Smooth muscle cell (in vitro differentiated cells): ENCODE results near the gene TBC1D22A. TPM values are rescaled to one million over a fixed set of nuclear protein-coding genes. Genes with fewer than 3 reads are reported as not detected.

Experiments
- DNase-seq: peaks from one replicate; lab custom pipeline; 2025; ENCODE audit not compliant: unreplicated experiment; lab: John Stamatoyannopoulos, UW
- H2AFZ ChIP-seq: fragments of 200-600 bp; sonication (generic); 2 replicates; pipeline ENCODE4 v1.6.0; 2016; ENCODE audit warnings: antibody characterized with exemption, low read depth, mild to moderate bottlenecking
- H3F3A ChIP-seq: fragments of 200-600 bp; sonication (generic); 2 replicates; pipeline ENCODE4 v1.6.0; 2017; ENCODE audit warnings: antibody characterized with exemption, low read depth
- H3K27ac ChIP-seq: fragments of 200-600 bp; sonication (generic); 2 replicates; pipeline ENCODE4 v1.5.1; 2016; ENCODE audit warnings: low read depth, mild to moderate bottlenecking
- H3K27me3 ChIP-seq: fragments of 200-600 bp; sonication (generic); 2 replicates; pipeline ENCODE4 v1.6.1; 2016; ENCODE audit warnings: low read depth, mild to moderate bottlenecking
- H3K36me3 ChIP-seq: fragments of 200-600 bp; sonication (generic); 2 replicates; pipeline ENCODE4 v1.5.1; 2016; ENCODE audit warnings: low read depth
- H3K4me1 ChIP-seq: fragments of 200-600 bp; sonication (generic); 2 replicates; pipeline ENCODE4 v1.5.1; 2016; ENCODE audit warnings: low read depth
- H3K4me2 ChIP-seq: fragments of 200-600 bp; sonication (generic); 2 replicates; pipeline ENCODE4 v1.6.0; 2016; ENCODE audit warnings: mild to moderate bottlenecking
- H3K4me3 ChIP-seq: fragments of 200-600 bp; sonication (generic); 2 replicates; pipeline ENCODE4 v1.5.1; 2016; ENCODE audit warnings: mild to moderate bottlenecking
- H3K79me2 ChIP-seq: fragments of 200-600 bp; sonication (generic); 2 replicates; pipeline ENCODE4 v1.6.0; 2016; ENCODE audit warnings: low read depth, mild to moderate bottlenecking
- H3K9ac ChIP-seq: fragments of 200-600 bp; sonication (generic); 2 replicates; pipeline ENCODE4 v1.6.0; 2016; ENCODE audit warnings: low read depth
- H3K9me3 ChIP-seq: fragments of 200-600 bp; sonication (generic); replicated peaks from 2 replicates; pipeline ENCODE4 v1.5.1; 2016; ENCODE audit warnings: low read depth
- H4K20me1 ChIP-seq: fragments of 200-600 bp; sonication (generic); 2 replicates; pipeline ENCODE4 v1.6.0; 2016; ENCODE audit warnings: low read depth
- CTCF ChIP-seq: fragments of 200-600 bp; sonication (generic); IDR thresholded peaks from 2 replicates; pipeline ENCODE4 v1.5.1; 2017; ENCODE audit warnings: borderline replicate concordance, mild to moderate bottlenecking, antibody characterized with exemption; ENCODE audit not compliant: insufficient read depth, poor library complexity, severe bottlenecking
- WGBS: methylation state at CpG from one replicate; pipeline ENCODE4 v1.1.7; 2016; ENCODE audit warnings: low lambda C conversion rate; 5-methylcytosine and 5-hydroxymethylcytosine counted together
- polyA plus RNA-seq: library from polyadenylated mRNA; unstranded; fragments of >200 nt; fragmentation: Nextera tagmentation; extraction: Ambion mirVana; gene quantifications from 2 replicates; pipeline ENCODE4 v1.2.1, GENCODE V29; 2016
- total RNA-seq: library from RNA; depleted of rRNA; stranded (reverse); fragments of >200 nt; gene quantifications from 2 replicates; pipeline ENCODE4 v1.2.3, GENCODE V29; 2014

Gene TBC1D22A
- total and polyA plus RNA-seq, 2 experiments from 2014 or later, result 12.5 to 14.4 TPM

- no peak overlapping the region for H3K4me2 ChIP-seq
- H3K79me2 ChIP-seq, result no peaks in the 10 kb centered on the region
- no peaks in the 10 kb centered on the region for H3F3A ChIP-seq
- H2AFZ ChIP-seq, result no peak overlapping the region
- H4K20me1 ChIP-seq, result no peaks in the 10 kb centered on the region
- H3K9me3 ChIP-seq, result no peaks in the 10 kb centered on the region
- H3K27me3 ChIP-seq, result no peaks in the 10 kb centered on the region
- H3K36me3 ChIP-seq, result peaks cover 3% of the 10 kb centered on the region
- DNase-seq, result no peak
- no peaks in the 10 kb centered on the region for H3K4me1 ChIP-seq
- 94% methylated on average over 10 of the region's 10 CpGs for WGBS
- no peak for TF ChIP-seq CTCF
- H3K27ac ChIP-seq, result no peak overlapping the region
- no peak overlapping the region for H3K4me3 ChIP-seq
- no peak overlapping the region for H3K9ac ChIP-seq
Measured at GRCh38 chr22:46923394-46923793, 160.9 kb downstream of the TBC1D22A start.

- no peaks in the 10 kb centered on the region for H3F3A ChIP-seq
- H3K27ac ChIP-seq, result no peak overlapping the region
- TF ChIP-seq CTCF, result no peak
- H3K4me2 ChIP-seq, result no peak overlapping the region
- no peaks in the 10 kb centered on the region for H3K27me3 ChIP-seq
- no peak overlapping the region for H3K4me3 ChIP-seq
- H3K9me3 ChIP-seq, result no peaks in the 10 kb centered on the region
- H3K4me1 ChIP-seq, result no peaks in the 10 kb centered on the region
- H3K79me2 ChIP-seq, result no peaks in the 10 kb centered on the region
- H3K9ac ChIP-seq, result no peak overlapping the region
- H3K36me3 ChIP-seq, result peaks cover 3% of the 10 kb centered on the region
- 94% methylated on average over 3 of the region's 3 CpGs for WGBS
- no peak for DNase-seq
- no peaks in the 10 kb centered on the region for H4K20me1 ChIP-seq
- H2AFZ ChIP-seq, result no peak overlapping the region
Measured at GRCh38 chr22:46925818-46926217, 163.4 kb downstream of the TBC1D22A start.

GRCh38 chr22:46929046-46929709 is 166.7 kb downstream of the TBC1D22A start:
- Histone ChIP-seq H3K27me3 (no peaks in the 10 kb centered on the region), H3K9ac (no peak overlapping the region), H3K4me2 (no peak overlapping the region), H3K79me2 (no peaks in the 10 kb centered on the region), H3K4me3 (no peak overlapping the region), H4K20me1 (no peaks in the 10 kb centered on the region), H3K27ac (no peak overlapping the region), H3K4me1 (no peaks in the 10 kb centered on the region), H3K36me3 (no peaks in the 10 kb centered on the region), H3F3A (peaks cover 6% of the 10 kb centered on the region), H2AFZ (no peak overlapping the region), H3K9me3 (no peaks in the 10 kb centered on the region)
- TF ChIP-seq CTCF, result no peak
- DNase-seq, result no peak
- WGBS, result 95% methylated on average over 7 of the region's 7 CpGs

- H3K4me2 ChIP-seq, result no peak overlapping the region
- H3K36me3 ChIP-seq, result no peaks in the 10 kb centered on the region
- H4K20me1 ChIP-seq, result no peaks in the 10 kb centered on the region
- H3K27ac ChIP-seq, result no peak overlapping the region
- no peak for TF ChIP-seq CTCF
- peaks cover 6% of the 10 kb centered on the region for H3F3A ChIP-seq
- H3K4me1 ChIP-seq, result no peaks in the 10 kb centered on the region
- no peak overlapping the region for H3K9ac ChIP-seq
- H2AFZ ChIP-seq, result no peak overlapping the region
- no peak for DNase-seq
- WGBS, result 89% methylated on average over 9 of the region's 9 CpGs
- H3K4me3 ChIP-seq, result no peak overlapping the region
- no peaks in the 10 kb centered on the region for H3K27me3 ChIP-seq
- no peaks in the 10 kb centered on the region for H3K79me2 ChIP-seq
- H3K9me3 ChIP-seq, result no peaks in the 10 kb centered on the region
Measured at GRCh38 chr22:46929710-46930204, 167.3 kb downstream of the TBC1D22A start.
